CD4-positive, alpha-beta T cell treated with Interleukin-1 beta for 1 hour (primary cell): ENCODE measurements around the gene CALCOCO1.

Experiments
- DNase-seq, 2 donors: peaks; one replicate each; pipeline ENCODE4 v3.0.0-alpha.2; 2020 to 2022

Gene CALCOCO1

GRCh38 chr12:53659011-53659551, 68.2 kb downstream of the CALCOCO1 start:
- DNase-seq: no peak
